GM19193 (cell line): Measurements from ENCODE around the gene SCTR.

ENCODE experiments used
- POLR2A ChIP-seq: IDR thresholded peaks from 4 replicates; pipeline ENCODE4 v1.6.1; 2011; ENCODE audit not compliant: insufficient read depth, insufficient read length; ENCODE audit errors: extremely low read depth

SCTR gene

GRCh38 chr2:119537792-119538191 is 13.5 kb upstream of the SCTR start:
- TF ChIP-seq POLR2A, result no peak

DNA sequence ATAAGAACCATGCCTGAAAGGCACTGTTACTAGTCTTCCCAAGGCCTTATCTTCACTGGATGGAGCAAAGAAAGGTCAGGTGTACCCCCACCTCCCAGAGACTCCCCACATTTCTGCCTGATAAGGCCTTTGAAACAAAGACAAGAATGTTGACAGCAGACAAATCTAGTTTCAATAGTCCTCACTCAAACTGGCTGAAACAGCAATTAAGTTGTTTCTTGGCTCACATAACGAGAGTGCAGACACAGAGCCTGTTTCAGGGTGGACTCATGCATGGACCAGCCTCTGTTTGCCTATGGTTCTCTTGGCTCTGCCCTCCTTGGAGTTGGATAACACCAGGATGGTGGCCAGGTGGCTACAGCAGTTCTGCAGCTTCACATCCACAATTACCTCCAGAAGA is 12.4 kb upstream of the SCTR start:
- no peak for TF ChIP-seq POLR2A

GRCh38 chr2:119536211-119536610 is 11.9 kb upstream of the SCTR start:
- no peak for TF ChIP-seq POLR2A

- TF ChIP-seq POLR2A, result no peak
These were observed 9.3 kb upstream of the SCTR start for GRCh38 chr2:119533560-119533959.

DNA sequence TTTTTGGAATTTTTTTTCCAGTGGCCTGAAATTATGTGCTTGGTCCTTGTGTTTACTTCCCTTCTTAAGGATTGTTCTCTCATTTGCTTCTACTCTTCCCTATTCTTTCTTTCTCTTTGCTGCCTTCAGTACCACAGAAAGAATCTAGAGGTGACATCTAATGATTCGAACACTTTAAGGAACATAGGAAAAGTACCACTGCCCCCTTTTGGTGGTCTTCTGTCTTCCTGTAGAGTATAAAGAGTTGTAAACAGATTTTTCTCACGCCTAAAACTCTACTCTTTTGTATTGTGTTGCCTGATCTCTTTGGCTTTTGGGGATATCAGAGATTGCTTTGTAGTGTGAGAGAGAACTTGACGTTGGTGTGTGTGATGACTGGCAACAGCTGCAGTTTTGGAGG is 7.0 kb upstream of the SCTR start:
- no peak for TF ChIP-seq POLR2A

DNA sequence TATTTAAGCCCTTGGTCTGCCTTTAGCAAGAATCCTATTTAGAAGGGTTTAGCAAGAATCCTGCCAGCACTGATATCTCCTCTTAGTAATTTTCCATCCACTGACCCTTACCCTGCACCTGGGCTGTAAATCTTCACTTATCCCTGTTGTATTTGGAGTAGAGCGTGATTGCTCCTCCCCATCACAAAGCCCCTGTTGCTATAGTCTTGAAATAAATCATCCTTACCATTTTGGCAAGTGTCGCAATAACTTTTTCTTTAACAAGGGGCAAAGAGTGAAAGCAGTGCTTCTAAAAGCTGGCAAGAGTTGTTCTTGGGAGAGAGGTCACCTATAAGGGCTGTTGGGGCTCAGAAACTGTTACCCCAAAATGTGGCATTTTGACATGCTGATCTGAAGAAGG is 3.7 kb upstream of the SCTR start:
- no peak for TF ChIP-seq POLR2A

GRCh38 chr2:119525614-119526013 is 1.3 kb upstream of the SCTR start:
- TF ChIP-seq POLR2A, result no peak

GRCh38 chr2:119523383-119523951 is 816 bp downstream of the SCTR start:
- TF ChIP-seq POLR2A, result no peak

DNA sequence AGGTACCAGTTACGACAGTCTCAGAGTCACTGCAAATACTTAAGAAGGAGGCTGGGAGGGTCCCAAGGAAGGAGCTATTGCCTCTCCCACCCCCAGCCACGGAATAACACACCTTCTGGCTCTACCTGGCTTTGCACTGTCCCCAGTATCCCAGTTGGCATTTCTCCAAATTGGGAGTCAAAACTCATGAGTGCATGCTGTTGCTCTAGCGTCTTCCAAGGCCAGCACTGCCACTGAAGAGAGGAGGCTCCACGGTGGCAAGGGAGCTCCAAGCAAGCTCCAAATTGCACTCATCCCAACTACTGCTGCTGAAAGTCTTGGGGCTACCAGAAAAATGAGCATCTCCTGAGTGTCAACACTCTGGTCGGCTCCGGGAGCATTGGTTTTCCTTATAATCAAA is 1.6 kb downstream of the SCTR start:
- no peak for TF ChIP-seq POLR2A

GRCh38 chr2:119521433-119522050 is 2.7 kb downstream of the SCTR start:
- no peak for TF ChIP-seq POLR2A

DNA sequence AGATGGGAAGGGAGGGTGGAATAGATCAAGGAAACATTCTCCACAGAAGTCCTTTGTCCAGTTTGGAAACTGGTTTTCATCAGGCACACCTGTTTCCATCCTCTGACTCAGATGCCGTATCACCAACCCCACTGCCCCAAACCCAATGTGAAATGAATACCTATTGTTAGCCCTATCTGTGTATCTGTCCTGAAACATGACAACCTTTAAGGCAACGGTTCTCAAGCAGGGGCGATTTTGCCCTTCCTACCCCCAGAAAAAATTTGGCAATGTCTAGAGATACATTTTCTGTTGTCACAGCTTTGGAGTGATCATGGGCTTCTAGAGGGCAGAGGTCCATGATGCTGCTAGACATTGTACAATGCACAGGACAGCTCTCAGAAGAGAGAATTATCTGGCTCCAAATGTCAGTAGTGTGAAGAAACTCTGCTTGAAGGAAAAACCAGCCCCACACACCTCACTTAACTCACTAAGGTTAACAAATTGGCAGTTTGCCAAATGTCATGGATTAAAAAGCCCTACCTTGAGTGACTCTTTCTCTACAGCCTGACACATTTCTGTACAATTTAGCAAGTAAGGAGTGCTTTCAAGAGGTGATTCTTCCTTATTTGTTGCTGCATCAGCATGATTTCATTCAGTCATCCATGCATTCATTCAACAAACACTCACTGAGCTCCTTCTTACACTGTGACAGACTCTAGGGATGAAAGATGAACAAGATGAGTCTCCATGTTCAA is 3.4 kb downstream of the SCTR start:
- TF ChIP-seq POLR2A, result no peak

DNA sequence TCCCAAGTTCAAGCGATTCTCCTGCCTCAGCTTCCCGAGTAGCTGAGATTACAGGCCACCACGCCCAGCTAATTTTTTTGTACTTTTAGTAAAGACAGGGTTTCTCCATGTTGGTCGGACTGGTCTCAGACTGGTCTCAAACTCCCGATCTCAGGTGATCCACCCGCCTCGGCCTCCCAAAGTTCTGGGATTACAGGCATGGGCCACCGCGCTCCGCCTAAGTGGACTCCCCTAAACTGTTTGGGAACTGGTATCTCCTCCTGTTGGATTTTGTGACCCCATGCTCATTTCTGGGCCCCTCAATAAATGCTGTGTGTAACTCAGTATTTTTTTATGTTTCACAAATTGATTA is 5.2 kb downstream of the SCTR start:
- no peak for TF ChIP-seq POLR2A

DNA sequence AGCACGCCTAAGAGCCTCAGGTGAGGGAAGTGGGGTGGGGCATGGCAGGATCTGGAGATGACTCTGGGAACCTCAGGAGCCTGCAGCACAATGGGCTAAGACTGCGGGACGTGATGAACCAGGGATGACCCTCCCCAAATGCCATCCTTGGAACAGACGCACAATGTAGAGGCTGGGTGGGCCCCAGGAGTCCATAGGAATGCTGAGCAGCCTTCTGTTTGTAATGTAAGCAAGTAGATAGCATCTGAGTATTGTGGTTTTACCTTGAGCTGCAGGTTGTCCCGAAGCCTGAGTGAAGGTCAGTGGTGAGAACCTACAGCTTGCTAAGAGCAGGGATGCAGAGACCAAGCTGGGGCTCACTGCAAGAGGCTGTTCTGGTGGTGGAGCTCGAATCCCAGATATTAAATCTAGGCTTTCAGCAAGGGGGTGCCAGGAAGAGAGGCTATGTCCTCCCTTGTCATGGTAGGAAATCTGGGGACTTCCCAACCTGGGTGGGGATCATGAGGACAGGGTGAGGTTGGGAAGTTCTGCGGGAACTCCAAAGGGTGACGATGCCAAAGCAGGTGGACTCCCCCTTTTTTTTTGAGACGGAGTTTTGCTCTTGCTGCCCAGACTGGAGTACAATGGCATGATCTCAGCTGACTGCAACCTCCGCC is 5.8 kb downstream of the SCTR start:
- no peak for TF ChIP-seq POLR2A

- no peak for TF ChIP-seq POLR2A
These were observed 6.8 kb downstream of the SCTR start for GRCh38 chr2:119517433-119517832.

- TF ChIP-seq POLR2A, result no peak
These were observed 8.2 kb downstream of the SCTR start for GRCh38 chr2:119516121-119516520.

- no peak for TF ChIP-seq POLR2A
These were observed 10.5 kb downstream of the SCTR start for GRCh38 chr2:119513832-119514231.

DNA sequence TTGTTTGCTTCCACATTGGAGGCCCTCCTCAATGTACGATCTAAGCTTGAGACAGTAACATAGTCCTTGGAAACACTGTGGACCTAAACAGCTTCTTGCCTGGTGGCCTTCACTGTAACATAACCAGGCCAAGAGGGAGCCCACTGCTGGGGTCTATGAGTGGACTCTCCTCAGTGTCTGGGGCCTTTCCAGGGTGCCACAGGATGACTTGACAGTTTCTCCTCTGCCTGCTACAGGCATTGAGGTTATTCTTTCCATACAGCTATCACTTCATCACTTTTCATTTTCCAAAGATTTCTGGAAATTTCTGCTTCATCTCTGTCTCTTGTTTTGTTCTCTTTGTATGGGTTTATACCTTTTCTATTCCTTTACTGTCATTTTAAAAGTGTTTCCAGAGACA is 11.3 kb downstream of the SCTR start:
- no peak for TF ChIP-seq POLR2A

- no peak for TF ChIP-seq POLR2A
These were observed 12.3 kb downstream of the SCTR start for GRCh38 chr2:119511989-119512388.
